Motor neuron (in vitro differentiated cells): Measurements from ENCODE around the gene HOXB2. TPM values are rescaled to one million over a fixed set of nuclear protein-coding genes. Genes with fewer than 3 reads are reported as not detected.

Source experiments
- ATAC-seq, 8 experiments: fragments of 200-7000 bp; cut with Tn5 transposase; replicated peaks in 6 of 8; 2 replicates each; pipeline ENCODE4 v1.8.0; 2021; ENCODE audit warnings: mild to moderate bottlenecking in 8 of 8, moderate library complexity in 8 of 8
- H3K27ac ChIP-seq, 2 donors: fragments of 250-450 bp; sonication (Bioruptor Pico); 2 replicates each; pipeline ENCODE4 v1.9.0; 2021; ENCODE audit warnings: antibody characterized with exemption in 2 of 2, mild to moderate bottlenecking in 2 of 2, moderate library complexity in 1 of 2
- H3K4me1 ChIP-seq, 2 donors: fragments of 250-450 bp; sonication (Bioruptor Pico); replicated peaks in 1 of 2; 2 replicates each; pipeline ENCODE4 v1.6.1; 2021; ENCODE audit warnings: antibody characterized with exemption in 2 of 2, mild to moderate bottlenecking in 2 of 2, moderate library complexity in 1 of 2
- H3K4me3 ChIP-seq, 5 donors: fragments of 250-450 bp; sonication (Bioruptor Pico); 2 replicates each; pipeline ENCODE4 v1.9.0; 2021; ENCODE audit warnings: antibody characterized with exemption in 5 of 5, mild to moderate bottlenecking in 5 of 5, moderate library complexity in 4 of 5
- WGBS, 10 experiments: fragments of 450-650 bp; shearing (Covaris generic); methylation state at CpG; one replicate each; pipeline ENCODE4 v1.0.0; 2022; 5-methylcytosine and 5-hydroxymethylcytosine counted together
- in situ Hi-C, 9 experiments: fragments of 400-800 bp; cut with MboI; loops; one replicate each; pipeline ENCODE4 v1.15.0; 2021; ENCODE audit warnings: low sequenced_read_pairs in 9 of 9, low pct_unique_long_range_greater_than_20kb in 2 of 9; ENCODE audit not compliant: unreplicated experiment in 9 of 9
- total RNA-seq, 8 experiments: library from RNA; unstranded; fragments of 300-600 nt; gene quantifications; 2 replicates each; pipeline versions ENCODE4 v1.2.3 to v1.2.4, GENCODE V29; 2022

Gene HOXB2
- total RNA-seq, 8 experiments from 2014 or later = 9.3 to 54.4 (median 26.2) TPM

- peaks cover 78 to 90% of the 10 kb centered on the region in 2 donors for H3K4me1 ChIP-seq
- peak overlapping the region; percentile 1 to 46 for H3K27ac ChIP-seq
- in situ Hi-C loops = no loop called here
- 12 to 94% (median 23%) methylated on average over 2 to 8 of the region's 14 CpGs; no CpG with 5 or more reads in 1 of the 10 experiments for WGBS, 10 experiments
- peak overlapping the region in 3 of 5 donors; percentile 1 to 13 (median 4) for H3K4me3 ChIP-seq
- no peak for ATAC-seq
Observed at GRCh38 chr17:48559840-48560817, 15.2 kb upstream of the HOXB2 start.

- H3K4me1 ChIP-seq = peaks cover 76 to 86% of the 10 kb centered on the region in 2 donors
- H3K27ac ChIP-seq = peak overlapping the region; percentile 1 to 46
- 11 to 93% (median 20%) methylated on average over 1 to 15 of the region's 16 CpGs for WGBS, 10 experiments
- peak overlapping the region in 3 of 5 donors; percentile 1 to 13 (median 4) for H3K4me3 ChIP-seq
- in situ Hi-C loops = no loop called here
- no peak for ATAC-seq
Observed at GRCh38 chr17:48559122-48559839, 14.4 kb upstream of the HOXB2 start.

- Histone ChIP-seq H3K4me3 (peak overlapping the region in 1 of 5 donors; percentile 13), H3K27ac (peak overlapping the region; percentile 60 to 84), H3K4me1 (peaks cover 81 to 87% of the 10 kb centered on the region in 2 donors)
- ATAC-seq = no peak
- WGBS, 10 experiments = 20 to 100% (median 75%) methylated on average over 1 to 2 of the region's 2 CpGs; no CpG with 5 or more reads in 2 of the 10 experiments
- in situ Hi-C loops = no loop called here
Observed at GRCh38 chr17:48558831-48559121, 13.9 kb upstream of the HOXB2 start.

GRCh38 chr17:48558057-48558830 is 13.3 kb upstream of the HOXB2 start:
- 29 to 100% (median 50%) methylated on average over 1 to 7 of the region's 13 CpGs; no CpG with 5 or more reads in 4 of the 10 experiments for WGBS, 10 experiments
- Histone ChIP-seq H3K27ac (peak overlapping the region; percentile 60 to 84), H3K4me3 (peak overlapping the region in 2 of 5 donors; percentile 0 to 10), H3K4me1 (peaks cover 81 to 87% of the 10 kb centered on the region in 2 donors)
- in situ Hi-C loops = no loop called here
- no peak for ATAC-seq

- H3K4me3 ChIP-seq = peak overlapping the region; percentile 30 to 44 (median 39)
- 0 to 53% (median 7%) methylated on average over 2 to 7 of the region's 7 CpGs for WGBS, 10 experiments
- H3K4me1 ChIP-seq = peaks cover 81 to 87% of the 10 kb centered on the region in 2 donors
- in situ Hi-C loops = no loop called here
- peak overlapping the region; percentile 60 to 84 for H3K27ac ChIP-seq
- ATAC-seq = peak in 1 of 8 experiments; percentile 9
Observed at GRCh38 chr17:48556576-48557401, 11.9 kb upstream of the HOXB2 start.

GRCh38 chr17:48556229-48556575 is 11.3 kb upstream of the HOXB2 start:
- Histone ChIP-seq H3K4me1 (peaks cover 81 to 87% of the 10 kb centered on the region in 2 donors), H3K4me3 (peak overlapping the region; percentile 30 to 44 (median 39)), H3K27ac (peak overlapping the region; percentile 84 to 93)
- in situ Hi-C loops = no loop called here
- WGBS, 10 experiments = 0 to 71% (median 20%) methylated on average over 1 to 3 of the region's 5 CpGs; no CpG with 5 or more reads in 5 of the 10 experiments
- ATAC-seq = peak in 2 of 8 experiments; percentile 3

- H3K4me3 ChIP-seq = peak overlapping the region; percentile 30 to 44 (median 39)
- ATAC-seq = peak; percentile 49 to 79 (median 70)
- H3K4me1 ChIP-seq = peaks cover 80 to 85% of the 10 kb centered on the region in 2 donors
- peak overlapping the region; percentile 93 to 98 for H3K27ac ChIP-seq
- in situ Hi-C loops = no loop called here
- WGBS, 10 experiments = 0 to 100% (median 30%) methylated on average over 1 to 2 of the region's 36 CpGs; no CpG with 5 or more reads in 6 of the 10 experiments
Observed at GRCh38 chr17:48555258-48556228, 10.6 kb upstream of the HOXB2 start.

GRCh38 chr17:48554412-48555257 is 9.7 kb upstream of the HOXB2 start:
- WGBS, 10 experiments = 0 to 40% (median 8%) methylated on average over 2 to 30 of the region's 44 CpGs; no CpG with 5 or more reads in 3 of the 10 experiments
- Histone ChIP-seq H3K4me1 (peaks cover 80 to 85% of the 10 kb centered on the region in 2 donors), H3K27ac (peak overlapping the region; percentile 93 to 98), H3K4me3 (peak overlapping the region; percentile 30 to 44 (median 39))
- ATAC-seq = no peak
- in situ Hi-C loops = no loop called here

GRCh38 chr17:48553826-48554225 is 8.9 kb upstream of the HOXB2 start:
- Histone ChIP-seq H3K4me3 (peak overlapping the region; percentile 30 to 44 (median 39)), H3K4me1 (peaks cover 79 to 85% of the 10 kb centered on the region in 2 donors), H3K27ac (peak overlapping the region; percentile 93 to 98)
- in situ Hi-C loops = no loop called here
- no peak for ATAC-seq
- 0 to 86% (median 0%) methylated on average over 1 of the region's 1 CpG; no CpG with 5 or more reads in 1 of the 10 experiments for WGBS, 10 experiments

- Histone ChIP-seq H3K4me3 (peak overlapping the region; percentile 0 to 39 (median 20)), H3K27ac (peak overlapping the region; percentile 61 to 98), H3K4me1 (peaks cover 77 to 85% of the 10 kb centered on the region in 2 donors)
- in situ Hi-C loops = no loop called here
- WGBS, 10 experiments = 0 to 72% (median 29%) methylated on average over 1 to 5 of the region's 5 CpGs
- no peak for ATAC-seq
Observed at GRCh38 chr17:48553190-48553547, 8.3 kb upstream of the HOXB2 start.
